WTC11 (cell line): ENCODE results near the gene SUSD6.
"Not testable (repeated sequence)": the region's sequence is repeated elsewhere in the genome, so short reads cannot be mapped to it uniquely, and the experiment has no call there.

Source experiments
- CBFB ChIP-seq: sonication (generic); formaldehyde crosslinking; IDR thresholded peaks from 2 replicates; pipeline ENCODE4 v1.8.1; 2022; ENCODE audit warnings: mild to moderate bottlenecking, low read depth, missing genetic modification reagents
- EMX1 ChIP-seq: fragments of 250-450 bp; sonication (Bioruptor Pico); IDR thresholded peaks from 2 replicates; pipeline ENCODE4 v1.8.0; 2021; ENCODE audit warnings: mild to moderate bottlenecking
- FOXP1 ChIP-seq: sonication (generic); formaldehyde crosslinking; IDR thresholded peaks from 2 replicates; pipeline ENCODE4 v1.8.0; 2022; ENCODE audit warnings: missing genetic modification reagents, mild to moderate bottlenecking, moderate library complexity, borderline replicate concordance
- SOX15 ChIP-seq: fragments of 250-450 bp; sonication (Bioruptor Pico); IDR thresholded peaks from 2 replicates; pipeline ENCODE4 v1.9.0; 2021; ENCODE audit warnings: mild to moderate bottlenecking
- SP1 ChIP-seq: sonication (generic); formaldehyde crosslinking; conservative IDR thresholded peaks from 2 replicates; pipeline ENCODE4 v1.8.1; 2022; ENCODE audit warnings: missing genetic modification reagents
- ZNF263 ChIP-seq: sonication (generic); formaldehyde crosslinking; IDR thresholded peaks from 2 replicates; pipeline ENCODE4 v1.8.1; 2022; ENCODE audit warnings: low read depth, mild to moderate bottlenecking, moderate library complexity, missing genetic modification reagents
- TF ChIP-seq, protein P1 (sequence below): sonication (generic); formaldehyde crosslinking; IDR thresholded peaks from 2 replicates; pipeline ENCODE4 v1.8.0; 2022; ENCODE audit warnings: mild to moderate bottlenecking, missing genetic modification reagents
- TF ChIP-seq, protein P2 (sequence below): sonication (generic); formaldehyde crosslinking; IDR thresholded peaks from 2 replicates; pipeline ENCODE4 v1.8.1; 2023; ENCODE audit warnings: mild to moderate bottlenecking, moderate library complexity, missing genetic modification reagents
- TF ChIP-seq, protein P3 (sequence below): sonication (generic); formaldehyde crosslinking; conservative IDR thresholded peaks from 2 replicates; pipeline ENCODE4 v1.8.1; 2022; ENCODE audit warnings: mild to moderate bottlenecking, missing genetic modification reagents
- TF ChIP-seq, protein P4 (sequence below): sonication (generic); formaldehyde crosslinking; IDR thresholded peaks from 2 replicates; pipeline ENCODE4 v1.8.0; 2022; ENCODE audit warnings: mild to moderate bottlenecking, missing genetic modification reagents
- TF ChIP-seq, protein P5 (sequence below): sonication (generic); formaldehyde crosslinking; IDR thresholded peaks from 2 replicates; pipeline ENCODE4 v1.8.1; 2022; ENCODE audit warnings: low read depth, missing genetic modification reagents, borderline replicate concordance
- TF ChIP-seq, protein P6 (sequence below): sonication (generic); formaldehyde crosslinking; IDR thresholded peaks from 2 replicates; pipeline ENCODE4 v1.8.1; 2022; ENCODE audit warnings: mild to moderate bottlenecking, moderate library complexity, missing genetic modification reagents

DNA sequence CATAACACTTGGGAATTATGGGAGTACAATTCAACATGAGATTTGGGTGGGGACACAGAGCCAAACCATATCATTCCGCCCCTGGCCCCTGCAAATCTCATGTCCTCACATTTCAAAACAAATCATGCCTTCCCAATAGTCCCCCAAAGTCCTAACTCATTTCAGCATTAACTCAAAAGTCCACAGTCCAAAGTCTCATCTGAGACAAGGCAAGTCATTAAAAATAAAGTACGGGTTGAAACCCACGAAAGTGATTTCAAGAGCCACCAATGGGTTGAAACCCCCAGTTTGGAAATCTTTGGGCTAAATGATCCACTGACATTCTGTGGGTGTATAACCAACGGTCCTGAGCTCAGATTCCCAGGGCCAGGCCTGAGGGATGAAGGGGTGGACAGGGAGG, 125.0 kb downstream of the SUSD6 start:
- TF ChIP-seq, protein P1, sequence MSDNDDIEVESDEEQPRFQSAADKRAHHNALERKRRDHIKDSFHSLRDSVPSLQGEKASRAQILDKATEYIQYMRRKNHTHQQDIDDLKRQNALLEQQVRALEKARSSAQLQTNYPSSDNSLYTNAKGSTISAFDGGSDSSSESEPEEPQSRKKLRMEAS (CRISPR knock-in tag), result not testable (repeated sequence)
- TF ChIP-seq, protein P2, sequence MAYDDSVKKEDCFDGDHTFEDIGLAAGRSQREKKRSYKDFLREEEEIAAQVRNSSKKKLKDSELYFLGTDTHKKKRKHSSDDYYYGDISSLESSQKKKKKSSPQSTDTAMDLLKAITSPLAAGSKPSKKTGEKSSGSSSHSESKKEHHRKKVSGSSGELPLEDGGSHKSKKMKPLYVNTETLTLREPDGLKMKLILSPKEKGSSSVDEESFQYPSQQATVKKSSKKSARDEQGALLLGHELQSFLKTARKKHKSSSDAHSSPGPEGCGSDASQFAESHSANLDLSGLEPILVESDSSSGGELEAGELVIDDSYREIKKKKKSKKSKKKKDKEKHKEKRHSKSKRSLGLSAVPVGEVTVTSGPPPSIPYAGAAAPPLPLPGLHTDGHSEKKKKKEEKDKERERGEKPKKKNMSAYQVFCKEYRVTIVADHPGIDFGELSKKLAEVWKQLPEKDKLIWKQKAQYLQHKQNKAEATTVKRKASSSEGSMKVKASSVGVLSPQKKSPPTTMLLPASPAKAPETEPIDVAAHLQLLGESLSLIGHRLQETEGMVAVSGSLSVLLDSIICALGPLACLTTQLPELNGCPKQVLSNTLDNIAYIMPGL (CRISPR knock-in tag), result not testable (repeated sequence)
- TF ChIP-seq SP1 (CRISPR knock-in tag); ZNF263 (CRISPR knock-in tag); CBFB; SOX15 (CRISPR knock-in tag); EMX1 (CRISPR knock-in tag); FOXP1 (CRISPR knock-in tag): not testable (repeated sequence)
- TF ChIP-seq, protein P3, sequence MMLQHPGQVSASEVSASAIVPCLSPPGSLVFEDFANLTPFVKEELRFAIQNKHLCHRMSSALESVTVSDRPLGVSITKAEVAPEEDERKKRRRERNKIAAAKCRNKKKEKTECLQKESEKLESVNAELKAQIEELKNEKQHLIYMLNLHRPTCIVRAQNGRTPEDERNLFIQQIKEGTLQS, result not testable (repeated sequence)
- TF ChIP-seq, protein P4, sequence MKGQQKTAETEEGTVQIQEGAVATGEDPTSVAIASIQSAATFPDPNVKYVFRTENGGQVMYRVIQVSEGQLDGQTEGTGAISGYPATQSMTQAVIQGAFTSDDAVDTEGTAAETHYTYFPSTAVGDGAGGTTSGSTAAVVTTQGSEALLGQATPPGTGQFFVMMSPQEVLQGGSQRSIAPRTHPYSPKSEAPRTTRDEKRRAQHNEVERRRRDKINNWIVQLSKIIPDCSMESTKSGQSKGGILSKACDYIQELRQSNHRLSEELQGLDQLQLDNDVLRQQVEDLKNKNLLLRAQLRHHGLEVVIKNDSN, result not testable (repeated sequence)
- TF ChIP-seq, protein P5, sequence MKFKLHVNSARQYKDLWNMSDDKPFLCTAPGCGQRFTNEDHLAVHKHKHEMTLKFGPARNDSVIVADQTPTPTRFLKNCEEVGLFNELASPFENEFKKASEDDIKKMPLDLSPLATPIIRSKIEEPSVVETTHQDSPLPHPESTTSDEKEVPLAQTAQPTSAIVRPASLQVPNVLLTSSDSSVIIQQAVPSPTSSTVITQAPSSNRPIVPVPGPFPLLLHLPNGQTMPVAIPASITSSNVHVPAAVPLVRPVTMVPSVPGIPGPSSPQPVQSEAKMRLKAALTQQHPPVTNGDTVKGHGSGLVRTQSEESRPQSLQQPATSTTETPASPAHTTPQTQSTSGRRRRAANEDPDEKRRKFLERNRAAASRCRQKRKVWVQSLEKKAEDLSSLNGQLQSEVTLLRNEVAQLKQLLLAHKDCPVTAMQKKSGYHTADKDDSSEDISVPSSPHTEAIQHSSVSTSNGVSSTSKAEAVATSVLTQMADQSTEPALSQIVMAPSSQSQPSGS, result not testable (repeated sequence)
- TF ChIP-seq, protein P6, sequence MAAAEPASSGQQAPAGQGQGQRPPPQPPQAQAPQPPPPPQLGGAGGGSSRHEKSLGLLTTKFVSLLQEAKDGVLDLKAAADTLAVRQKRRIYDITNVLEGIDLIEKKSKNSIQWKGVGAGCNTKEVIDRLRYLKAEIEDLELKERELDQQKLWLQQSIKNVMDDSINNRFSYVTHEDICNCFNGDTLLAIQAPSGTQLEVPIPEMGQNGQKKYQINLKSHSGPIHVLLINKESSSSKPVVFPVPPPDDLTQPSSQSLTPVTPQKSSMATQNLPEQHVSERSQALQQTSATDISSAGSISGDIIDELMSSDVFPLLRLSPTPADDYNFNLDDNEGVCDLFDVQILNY (CRISPR knock-in tag), result not testable (repeated sequence)
